Inferior parietal cortex (tissue), 1 donor: Measurements from ENCODE around the gene SLCO4C1.
"Not testable (repeated sequence)": the region's sequence is repeated elsewhere in the genome, so short reads cannot be mapped to it uniquely, and the experiment has no call there.

Experiments
- DNase-seq: peaks from one replicate; pipeline ENCODE4 v3.0.0-alpha.2; 2016; ENCODE audit errors: extremely low spot score

Gene SLCO4C1

GRCh38 chr5:102296178-102296817 is at the start of gene SLCO4C1:
SLCO4C1 (minus strand) TSS chr5:102296284; CDS start chr5:102296262, 22 bp downstream.
- DNase-seq: peak; percentile 52

- no peak for DNase-seq
Measured at GRCh38 chr5:102341681-102342288, 45.7 kb upstream of the SLCO4C1 start.

- no peak for DNase-seq
Measured at GRCh38 chr5:102324714-102325113, 28.6 kb upstream of the SLCO4C1 start.

- DNase-seq: not testable (repeated sequence)
Measured at GRCh38 chr5:102318801-102319200, 22.7 kb upstream of the SLCO4C1 start.

- DNase-seq: no peak
Measured at GRCh38 chr5:102314328-102314727, 18.2 kb upstream of the SLCO4C1 start.

GRCh38 chr5:102313912-102314311 is 17.8 kb upstream of the SLCO4C1 start:
- DNase-seq: no peak

GRCh38 chr5:102312586-102313370 is 16.7 kb upstream of the SLCO4C1 start:
- no peak for DNase-seq

- no peak for DNase-seq
Measured at GRCh38 chr5:102309586-102309985, 13.5 kb upstream of the SLCO4C1 start.

GRCh38 chr5:102307232-102307631 is 11.1 kb upstream of the SLCO4C1 start:
- DNase-seq: no peak

GRCh38 chr5:102306121-102306520 is 10.0 kb upstream of the SLCO4C1 start:
- DNase-seq: no peak

GRCh38 chr5:102295534-102296177 is 428 bp downstream of the SLCO4C1 start:
- no peak for DNase-seq

GRCh38 chr5:102294886-102295395 is 1.1 kb downstream of the SLCO4C1 start:
- DNase-seq: no peak

- no peak for DNase-seq
Measured at GRCh38 chr5:102290004-102290403, 6.1 kb downstream of the SLCO4C1 start.

GRCh38 chr5:102289251-102289899 is 6.7 kb downstream of the SLCO4C1 start:
- no peak for DNase-seq

GRCh38 chr5:102288630-102289029 is 7.5 kb downstream of the SLCO4C1 start:
- DNase-seq: no peak

GRCh38 chr5:102286476-102286875 is 9.6 kb downstream of the SLCO4C1 start:
- DNase-seq: no peak

GRCh38 chr5:102283102-102283797 is 12.8 kb downstream of the SLCO4C1 start:
- DNase-seq: no peak

GRCh38 chr5:102279711-102280110 is 16.4 kb downstream of the SLCO4C1 start:
- no peak for DNase-seq

GRCh38 chr5:102278231-102278630 is 17.9 kb downstream of the SLCO4C1 start:
- no peak for DNase-seq

GRCh38 chr5:102277144-102277543 is 18.9 kb downstream of the SLCO4C1 start:
- no peak for DNase-seq

- DNase-seq: no peak
Measured at GRCh38 chr5:102271759-102272158, 24.3 kb downstream of the SLCO4C1 start.
